SHP77 treated with DMSO at 0.1 percent for 48 hours (cell line): ENCODE results near the gene MFNG.

ENCODE experiments used
- DNase-seq: peaks from one replicate; lab custom pipeline; 2025; lab: John Stamatoyannopoulos, UW

Gene MFNG

DNA sequence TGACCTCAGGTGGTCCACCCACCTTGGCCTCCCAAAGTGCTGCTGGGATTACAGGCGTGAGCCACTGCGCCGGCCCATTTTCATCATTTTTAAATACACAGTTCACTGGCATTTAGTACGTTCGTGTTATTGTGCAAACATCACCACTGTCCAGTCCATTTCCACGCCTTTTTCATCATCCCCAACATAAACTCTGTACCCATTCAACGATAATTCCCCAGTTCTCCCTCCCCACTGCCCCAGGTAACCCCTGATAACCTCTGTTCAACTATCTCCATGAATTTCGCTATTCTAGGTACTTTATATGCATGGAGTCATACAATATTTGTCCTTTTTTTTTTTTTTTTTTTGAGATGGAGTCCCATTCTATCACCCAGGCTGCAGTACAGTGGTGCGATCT, 40.7 kb downstream of the MFNG start:
- no peak for DNase-seq

DNA sequence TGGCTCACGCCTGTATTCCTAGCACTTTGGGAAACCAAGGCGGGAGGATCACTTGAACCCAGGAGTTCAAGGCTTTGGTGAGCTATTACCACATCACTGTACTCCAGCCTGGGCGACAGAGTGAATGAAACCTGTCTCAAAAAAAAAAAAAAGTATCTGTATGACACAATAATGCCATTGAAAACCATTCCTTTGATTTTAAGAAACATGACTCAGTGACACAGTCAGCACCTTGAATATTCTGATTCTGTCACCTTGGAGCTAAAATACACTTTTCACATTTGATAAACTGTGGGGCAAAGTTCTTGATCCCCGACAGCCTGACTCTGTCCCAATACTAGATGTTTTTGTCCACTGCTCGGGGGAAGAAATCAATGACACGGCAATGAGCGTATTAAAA, 42.2 kb downstream of the MFNG start:
- DNase-seq: no peak

DNA sequence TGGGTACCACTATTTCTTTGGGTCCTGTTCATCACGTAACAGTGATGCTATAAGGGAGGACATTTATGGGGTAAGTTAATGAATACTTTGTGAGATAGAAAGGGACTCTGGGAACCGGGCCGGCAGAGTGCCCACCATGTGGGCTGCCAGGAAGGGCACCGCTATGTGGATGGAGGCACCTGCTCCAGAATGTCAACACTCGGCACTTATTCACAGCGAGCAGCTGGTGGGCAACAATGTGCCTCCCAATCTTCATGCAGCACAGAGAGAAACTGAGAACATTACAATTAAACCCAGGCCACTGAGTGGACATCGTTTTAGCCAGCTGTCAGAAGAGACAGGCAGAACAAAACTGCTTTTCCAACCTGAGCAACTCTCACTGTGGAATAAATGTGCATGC, 43.1 kb downstream of the MFNG start:
- peak; percentile 24 for DNase-seq

DNA sequence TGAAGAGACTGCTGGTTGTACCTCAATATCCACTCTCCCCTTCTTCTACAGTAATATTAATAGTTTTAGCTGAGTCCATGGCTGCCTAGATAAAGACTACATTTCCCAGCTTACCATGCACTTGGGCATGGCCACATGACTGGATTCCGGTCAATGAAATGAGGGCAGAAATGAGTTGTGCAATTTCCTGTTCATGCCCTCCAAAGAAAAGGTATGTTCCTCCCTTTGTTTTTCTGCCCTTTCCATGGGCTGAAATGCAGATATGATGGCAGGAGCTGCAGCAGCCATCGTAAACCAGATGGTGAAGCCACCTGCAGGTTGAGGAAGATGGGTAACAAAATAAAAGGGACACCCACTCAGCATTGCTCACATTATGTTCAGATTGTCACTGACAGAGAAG, 43.6 kb downstream of the MFNG start:
- DNase-seq: peak; percentile 63

DNA sequence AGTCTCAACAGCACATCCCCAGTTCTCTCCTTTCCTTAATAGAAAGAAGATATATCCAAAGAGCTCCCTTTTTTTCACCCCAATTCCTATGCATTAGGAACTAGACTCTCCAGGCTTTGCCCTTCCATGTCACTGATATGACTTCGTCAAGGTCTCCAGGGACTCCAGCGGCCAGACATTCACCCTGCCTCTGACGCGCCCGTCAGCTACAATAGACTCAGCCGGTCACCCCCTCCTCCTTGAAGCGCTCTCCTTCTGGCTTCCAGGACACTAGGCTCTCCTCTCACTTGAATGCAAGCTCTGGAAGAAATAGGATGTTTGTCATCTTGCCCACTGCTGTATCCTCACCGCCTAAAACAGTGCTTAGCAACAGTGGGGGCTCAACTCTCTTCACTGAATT, 44.0 kb downstream of the MFNG start:
- no peak for DNase-seq

DNA sequence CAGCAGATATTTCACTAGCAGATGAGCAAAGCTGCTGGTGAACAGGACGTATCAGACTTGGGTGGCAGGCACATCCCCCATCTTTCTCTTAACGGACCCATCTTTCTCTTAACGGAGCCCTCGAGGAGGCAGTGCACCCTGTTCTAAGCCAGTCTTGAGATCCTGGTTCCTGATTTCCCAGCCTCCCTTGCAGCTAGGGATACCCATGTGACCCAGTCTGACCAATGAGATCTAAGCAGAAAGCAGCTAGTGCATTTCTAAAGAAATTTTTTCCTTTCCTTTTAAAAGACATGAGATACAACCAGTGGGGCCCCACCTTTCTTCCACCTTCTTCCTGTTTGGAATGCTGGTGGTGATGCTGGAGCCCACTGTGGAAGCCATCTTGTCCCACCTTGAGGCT, 45.3 kb downstream of the MFNG start:
- no peak for DNase-seq

DNA sequence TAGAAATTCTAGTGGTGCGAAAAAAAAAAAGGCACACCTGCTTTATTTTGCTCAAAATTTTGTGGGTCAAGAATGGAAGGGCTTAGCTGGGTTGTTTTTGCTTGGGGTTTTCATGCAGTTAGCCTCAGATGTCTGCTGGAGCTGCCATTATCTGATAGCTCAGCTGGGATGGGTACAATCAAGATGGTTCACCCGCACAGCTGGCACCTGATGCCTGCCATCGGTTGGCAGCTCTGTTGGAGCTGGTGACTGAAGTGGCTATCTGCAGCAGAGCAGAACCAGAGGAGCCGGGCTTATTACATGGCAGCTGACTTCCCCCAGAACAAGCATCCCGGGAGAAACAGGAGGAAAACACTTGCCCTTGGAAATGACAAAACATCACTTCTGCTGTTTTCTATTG, 46.8 kb downstream of the MFNG start:
- DNase-seq: no peak

DNA sequence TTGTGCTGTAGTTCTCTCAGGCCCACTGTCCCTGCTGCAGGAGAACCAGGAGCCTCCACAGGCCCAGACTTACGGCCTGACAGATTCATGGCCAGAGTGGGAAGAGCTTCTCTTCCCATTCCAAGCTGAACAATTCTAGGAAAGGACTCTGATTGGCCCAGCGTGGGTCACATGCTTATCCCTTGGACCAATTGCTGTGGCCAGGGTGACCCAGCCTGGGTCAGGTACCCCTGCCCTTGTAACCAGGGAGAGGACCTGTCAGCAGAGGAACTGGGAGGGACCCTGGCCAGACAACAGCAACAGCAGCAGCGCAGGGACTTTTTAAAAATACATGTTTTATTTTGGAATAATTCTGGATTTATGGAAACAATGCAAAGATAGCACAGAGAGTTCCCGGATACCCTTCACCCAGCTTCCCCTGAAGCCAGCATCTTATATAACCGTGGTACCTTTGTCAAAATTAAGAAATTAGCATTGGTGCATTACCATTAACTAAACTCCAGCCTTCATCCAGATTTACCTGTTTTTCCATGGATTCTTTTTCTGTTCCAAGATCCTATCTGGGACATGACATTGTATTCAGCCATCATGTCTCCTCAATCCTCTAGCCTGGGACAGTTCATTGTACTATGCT, 50.1 kb downstream of the MFNG start:
- DNase-seq: no peak

DNA sequence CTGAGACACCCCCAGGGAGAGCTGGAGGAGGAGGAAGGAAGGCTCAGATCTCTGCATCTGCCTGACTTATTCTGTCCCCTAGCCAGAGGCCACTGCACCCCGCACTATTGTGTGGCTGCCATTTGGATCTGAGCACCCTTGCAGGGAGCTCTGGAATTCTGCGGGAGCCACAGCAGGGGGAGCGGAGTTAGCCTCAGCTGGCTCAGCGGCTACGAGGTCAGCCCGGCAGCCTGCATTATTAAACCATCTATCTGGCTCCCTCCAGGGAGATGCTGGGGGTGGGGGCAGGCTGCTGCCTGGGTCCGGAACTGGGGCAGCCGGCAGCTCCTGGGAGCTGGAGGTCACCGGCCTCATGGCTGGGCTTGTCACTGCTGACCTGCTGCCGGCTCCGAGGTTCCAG, 52.4 kb downstream of the MFNG start:
- DNase-seq: no peak

DNA sequence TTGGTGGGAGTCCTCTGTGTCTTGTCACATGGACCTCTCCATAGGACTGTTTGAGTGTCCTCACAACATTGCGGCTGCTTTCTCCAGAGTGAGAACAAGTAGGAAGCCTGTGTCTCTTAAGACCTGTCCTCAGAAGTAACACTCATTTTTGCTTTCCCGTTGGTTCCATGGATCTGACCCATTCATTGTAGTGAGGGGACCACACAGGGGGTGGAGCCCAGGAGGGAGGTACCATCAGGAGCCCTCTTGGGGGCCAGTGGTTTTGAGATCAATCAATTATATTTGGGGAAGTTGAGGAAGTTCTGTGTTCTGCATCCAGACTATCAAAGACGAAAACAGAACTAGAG, 53.5 kb downstream of the MFNG start:
- DNase-seq: no peak

DNA sequence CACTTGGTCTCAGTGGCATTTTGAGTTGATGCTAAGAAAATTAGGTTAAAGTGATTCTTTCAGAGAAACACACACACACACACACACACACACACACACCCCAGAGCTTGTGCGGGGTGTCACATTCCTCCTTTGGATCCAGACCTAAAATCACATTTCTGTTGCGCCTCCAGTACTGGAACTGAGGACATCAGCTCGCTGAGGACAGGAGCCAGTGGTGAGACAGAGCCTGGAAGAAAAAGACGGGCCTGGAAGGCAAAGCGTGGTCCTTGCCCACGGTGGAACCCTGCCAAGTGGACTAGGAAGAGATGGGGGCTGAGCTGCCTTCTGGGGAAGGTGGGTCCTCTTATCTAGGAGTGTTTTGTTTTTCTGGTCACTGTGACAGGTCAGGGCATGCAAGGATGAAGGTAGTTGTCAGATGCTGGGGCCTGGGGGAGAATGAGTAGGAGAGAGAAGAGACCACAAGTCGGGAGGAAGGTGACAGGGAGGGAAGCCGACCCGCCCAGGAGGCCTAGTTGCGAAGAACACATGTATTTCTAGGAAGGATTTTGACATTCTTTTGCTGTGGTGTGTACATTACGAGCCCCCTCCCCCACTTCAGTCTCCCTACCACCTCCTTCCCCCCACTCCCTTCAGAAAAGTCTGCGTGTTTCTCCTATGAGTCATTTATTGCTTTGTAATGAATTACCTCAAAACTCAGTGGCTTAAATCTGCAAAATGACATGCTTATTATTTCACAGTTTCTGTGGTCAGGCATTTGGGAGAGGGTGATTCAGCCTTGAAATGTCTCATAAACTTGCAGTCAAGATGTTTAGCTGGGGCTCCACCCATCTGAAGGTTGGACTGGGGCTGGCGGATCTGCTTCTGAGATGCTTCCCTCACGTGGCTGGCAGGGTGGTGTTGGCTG, 54.1 kb downstream of the MFNG start:
- DNase-seq: no peak

DNA sequence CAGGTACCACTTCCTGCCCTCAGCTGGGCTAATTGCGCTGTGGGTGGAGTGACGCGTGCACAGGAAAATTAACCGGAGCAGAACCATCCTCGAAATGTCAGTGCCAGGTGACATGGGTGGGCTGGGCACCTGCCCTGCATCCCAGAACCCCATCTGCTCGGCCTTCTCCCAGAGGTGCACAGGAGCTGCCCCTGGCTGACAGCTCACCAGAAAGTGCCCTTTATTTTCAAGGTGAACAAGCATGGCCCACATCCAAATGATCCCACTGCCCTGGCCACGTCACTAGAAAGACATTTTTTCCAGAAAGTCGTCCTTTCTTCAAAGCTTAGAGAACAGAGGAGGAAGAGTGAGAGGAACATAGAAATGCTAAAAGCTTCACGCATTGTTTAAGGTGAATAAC, 54.8 kb downstream of the MFNG start:
- DNase-seq: no peak

DNA sequence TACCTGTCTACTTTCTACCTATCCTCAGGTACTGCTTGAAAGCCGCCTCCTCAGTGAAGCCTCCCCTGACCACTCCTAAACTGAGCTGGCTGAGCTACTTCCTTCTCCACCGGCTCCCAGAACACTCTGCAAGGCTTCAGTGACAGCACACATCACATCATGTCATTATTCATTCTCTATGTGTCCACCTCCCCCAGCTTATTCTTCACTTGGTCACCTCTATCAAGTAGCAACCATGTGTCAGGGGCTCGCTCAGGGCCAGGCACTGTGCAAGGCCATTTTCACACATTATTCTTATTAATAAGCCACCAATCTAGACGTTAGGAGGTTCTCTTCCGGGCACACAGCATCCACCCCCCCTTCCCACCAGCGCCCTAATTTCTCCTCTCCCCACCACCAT, 55.2 kb downstream of the MFNG start:
- DNase-seq: no peak

DNA sequence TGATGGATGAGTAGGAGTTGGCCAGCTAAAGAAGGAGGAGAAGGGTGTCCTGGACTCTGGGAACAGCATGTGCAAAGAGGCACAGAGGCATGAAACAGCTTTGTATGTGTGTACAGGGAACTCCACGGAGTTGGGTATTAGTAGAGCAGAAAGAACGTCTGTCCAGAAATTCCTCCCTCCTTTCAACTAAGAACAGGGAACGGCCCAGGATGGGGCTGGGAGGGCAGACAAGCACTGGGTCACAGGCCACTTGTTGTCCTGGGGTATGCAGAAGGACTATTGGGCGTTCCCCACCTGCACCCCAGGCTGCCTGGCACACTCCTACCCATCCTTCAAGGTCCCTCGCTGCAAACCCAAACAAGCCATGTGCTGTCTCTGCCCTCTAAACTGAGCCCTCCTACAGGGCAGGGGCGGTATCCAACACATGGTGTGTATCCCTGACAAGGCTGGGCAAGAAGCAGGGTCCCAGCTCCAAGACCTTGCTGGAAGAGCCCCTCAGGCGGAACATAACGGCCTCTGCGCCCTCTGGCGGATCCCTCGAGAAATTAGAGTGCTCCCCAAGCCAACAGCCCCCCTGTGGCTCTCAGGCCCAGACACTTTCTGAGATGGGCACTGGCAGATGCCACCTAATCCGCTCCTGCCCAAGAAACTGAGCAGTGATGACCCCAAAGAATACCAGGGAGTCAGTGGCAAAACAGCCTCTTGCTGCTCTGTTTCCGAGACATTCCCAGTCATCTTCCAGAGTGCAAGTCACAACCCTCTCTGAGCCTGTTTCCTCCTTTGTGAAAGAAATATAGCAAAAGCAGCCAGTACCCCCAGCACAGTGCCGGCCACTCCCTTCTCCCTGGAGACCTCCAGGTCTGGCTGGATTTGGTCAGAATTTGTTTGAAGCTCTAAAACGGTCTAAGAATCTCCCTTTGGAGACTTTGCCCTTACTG, 57.3 kb downstream of the MFNG start:
- no peak for DNase-seq

DNA sequence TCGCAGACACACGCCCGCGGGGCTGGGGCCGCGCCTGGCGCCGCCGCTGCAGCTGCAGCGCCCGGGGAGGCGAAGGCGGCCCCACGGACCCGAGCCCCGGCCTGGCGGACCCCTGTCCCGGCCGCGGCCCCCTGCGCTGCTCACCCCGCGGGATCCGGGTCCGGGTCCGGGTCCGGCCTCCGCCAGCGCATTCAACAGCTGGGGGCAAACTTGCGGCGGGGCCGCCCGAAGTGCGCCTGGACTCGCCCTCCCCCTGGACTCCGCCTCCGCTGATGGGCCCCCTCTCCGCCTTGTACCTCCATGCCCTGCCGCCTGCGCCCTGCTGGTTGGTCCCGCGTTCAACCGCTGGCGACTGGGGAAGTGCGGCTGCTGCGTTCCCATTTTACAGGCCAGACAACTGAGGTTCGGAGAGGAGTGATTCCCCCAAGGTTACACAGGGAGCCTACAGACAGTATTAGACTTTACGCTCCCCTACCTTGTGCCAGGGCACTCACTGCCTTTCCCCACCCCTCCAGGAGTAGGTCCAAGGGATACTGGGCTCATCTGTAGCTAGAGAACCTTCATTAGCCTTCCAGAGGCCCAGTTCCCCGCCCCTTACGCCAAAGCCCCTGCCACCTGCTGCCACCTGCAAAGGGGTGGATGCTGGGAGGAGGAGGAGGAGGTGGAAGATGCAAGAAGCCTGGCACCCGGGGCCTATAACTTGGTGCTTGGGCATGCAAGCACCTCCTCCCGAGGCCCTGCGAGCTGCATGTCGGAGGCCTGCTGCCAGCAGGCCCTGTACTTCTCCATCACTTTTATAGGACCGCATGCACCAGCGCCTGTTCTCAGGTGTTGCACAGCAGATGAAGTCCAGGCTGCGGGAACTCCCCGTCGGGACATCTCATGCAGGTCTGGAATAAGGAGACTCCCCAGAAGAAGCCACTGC, 58.2 kb downstream of the MFNG start:
- no peak for DNase-seq

DNA sequence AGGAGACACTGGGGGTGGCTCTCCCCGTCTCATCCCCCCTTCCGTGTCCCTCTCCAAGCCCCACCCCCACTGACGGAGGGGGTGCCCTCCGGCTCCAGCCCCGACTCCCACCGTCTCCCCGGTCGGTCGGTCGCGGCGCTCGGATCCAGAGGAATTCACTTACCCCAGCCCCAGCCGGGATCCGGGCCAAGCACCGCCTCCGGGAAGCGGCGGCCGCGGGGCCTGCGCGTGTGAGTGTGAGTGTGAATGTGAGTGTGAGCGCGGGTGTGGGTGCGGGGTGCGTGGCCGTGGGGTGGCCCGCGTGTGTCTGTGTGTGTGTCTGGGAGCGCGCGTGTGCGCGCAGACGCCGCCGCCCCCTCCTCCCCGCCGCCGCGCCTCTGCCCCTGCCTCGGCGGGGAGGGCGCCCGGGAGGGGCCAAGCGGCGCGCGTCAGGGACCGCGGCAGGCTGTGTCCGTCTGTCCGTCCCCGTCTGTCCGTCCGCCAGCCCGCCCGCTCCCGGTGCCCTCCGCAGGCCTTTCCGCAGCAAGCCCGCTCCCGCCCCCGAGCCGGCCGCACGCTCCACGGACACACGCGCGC, 59.0 kb downstream of the MFNG start, which contains the start of gene ELFN2:
Gene ELFN2 (minus strand): TSS at position 345 of the 576 bp plus-strand sequence. CDS start 51,945 bp downstream, outside the sequence.
- no peak for DNase-seq

DNA sequence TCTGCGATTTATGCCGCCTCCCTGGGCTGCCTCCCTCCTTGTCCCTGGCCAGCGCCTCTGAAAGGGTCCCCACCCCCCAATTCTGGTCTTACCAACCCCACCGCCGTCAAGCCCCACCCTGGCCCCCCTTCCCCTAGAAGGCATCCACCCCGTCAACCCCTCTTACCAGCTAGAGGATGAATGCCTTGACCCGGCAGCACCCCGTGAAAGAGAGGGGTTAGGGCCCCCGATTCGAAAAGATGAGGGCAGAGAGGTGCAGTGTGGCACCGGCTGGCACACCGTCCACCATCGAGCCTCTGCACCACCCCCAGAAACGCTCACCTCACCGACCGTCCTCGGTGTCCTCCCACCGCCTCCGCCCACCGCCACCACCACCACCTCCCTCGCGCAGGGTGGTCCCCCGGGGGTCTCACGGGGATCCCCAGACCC, 59.5 kb downstream of the MFNG start:
- no peak for DNase-seq

DNA sequence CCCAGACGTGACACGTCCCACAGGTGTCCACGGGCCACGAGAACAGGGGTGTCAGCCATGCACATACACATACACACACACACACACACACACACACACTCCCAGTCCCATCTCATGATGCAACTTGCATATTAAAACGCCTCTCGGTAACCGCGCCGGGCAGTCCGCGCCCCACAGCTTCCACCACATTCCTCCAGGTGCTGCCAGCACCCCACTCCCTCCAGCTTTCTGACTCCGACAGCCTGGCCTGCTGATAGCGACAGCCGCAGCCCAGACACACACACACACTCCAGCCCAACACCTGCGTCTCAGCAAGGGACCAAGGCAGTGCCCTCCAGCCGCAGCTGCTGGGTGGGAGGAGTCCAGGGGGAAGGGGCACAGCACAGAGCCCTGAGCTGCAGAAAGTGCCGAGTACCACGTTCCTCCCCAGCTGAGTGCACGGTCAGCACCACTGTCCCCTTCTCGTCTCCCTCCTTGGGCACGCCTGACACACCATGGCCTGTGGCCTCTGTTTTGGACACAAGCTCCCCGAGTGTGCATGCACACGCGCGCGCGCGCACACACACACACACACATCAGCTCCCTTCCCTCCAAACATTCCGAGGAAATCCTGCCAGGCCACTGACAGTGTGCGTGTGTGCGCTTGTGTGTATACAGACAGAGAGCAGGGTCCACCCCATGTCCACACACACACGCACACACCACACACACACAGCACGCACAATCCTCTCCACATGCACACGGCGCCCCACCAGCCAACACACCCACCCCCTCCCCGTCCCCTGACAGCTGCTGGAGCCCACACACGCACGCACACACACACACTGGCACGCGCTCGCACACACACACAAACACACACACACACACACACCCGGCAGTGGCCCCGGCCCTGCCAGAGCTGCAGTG, 60.1 kb downstream of the MFNG start:
- DNase-seq: no peak

DNA sequence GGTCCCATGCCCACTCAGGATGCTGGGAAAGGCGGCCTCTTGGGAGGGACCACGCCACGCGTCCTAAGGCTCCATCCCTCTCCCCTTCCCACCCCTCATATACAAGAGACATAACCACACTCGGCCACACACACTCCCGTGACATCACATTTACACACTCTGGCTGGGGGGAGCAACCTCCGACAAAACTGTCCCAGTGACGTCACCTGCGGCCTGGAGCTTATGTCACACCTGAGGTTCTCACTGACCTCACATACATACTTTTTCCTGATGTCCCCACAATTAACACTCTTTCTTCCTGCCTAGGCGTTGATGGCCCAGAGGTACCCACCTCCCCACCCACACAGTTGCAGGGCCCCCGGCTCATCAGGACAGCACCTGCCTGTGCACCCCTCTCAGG, 60.8 kb downstream of the MFNG start:
- no peak for DNase-seq

DNA sequence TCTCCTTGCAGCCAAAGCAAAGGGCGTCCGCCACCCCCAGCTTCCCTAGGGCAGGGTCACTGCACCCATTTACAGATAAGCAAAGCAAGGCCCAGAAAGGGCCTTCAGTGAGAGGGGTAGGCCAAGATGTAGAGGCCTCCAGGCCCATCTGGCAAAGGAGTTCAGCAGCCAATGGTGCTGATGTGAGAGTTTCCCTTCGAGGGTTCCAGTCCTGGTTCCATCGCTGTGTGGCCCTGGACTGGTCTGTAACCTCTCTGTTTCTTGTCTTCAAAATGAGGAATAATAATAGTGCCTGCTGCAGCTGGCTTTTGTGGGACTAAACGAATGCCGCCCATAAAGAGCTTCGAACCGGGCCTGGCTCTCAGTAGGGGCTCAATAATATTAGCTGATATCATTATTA, 62.9 kb downstream of the MFNG start:
- DNase-seq: no peak
